GM12875 (cell line): ENCODE data around the gene PTPRC.

Experiments
- H3K4me3 ChIP-seq: one replicate; pipeline ENCODE4 v1.5.1; 2011; ENCODE audit warnings: low read depth, low read length, control low read depth
- CTCF ChIP-seq: IDR thresholded peaks from 2 replicates; pipeline ENCODE4 v1.5.1; 2011; ENCODE audit warnings: low read depth, mild to moderate bottlenecking, control low read depth, inconsistent platforms, low read length, moderate library complexity, borderline replicate concordance; ENCODE audit not compliant: insufficient read depth

Gene PTPRC

GRCh38 chr1:198771563-198772153 is 132.8 kb downstream of the PTPRC start:
- peak; percentile 18; the same call in 1 of the 2 replicates for TF ChIP-seq CTCF
- no peak overlapping the region for H3K4me3 ChIP-seq

- H3K4me3 ChIP-seq = no peak overlapping the region
- TF ChIP-seq CTCF = no peak
These were observed 133.8 kb downstream of the PTPRC start for GRCh38 chr1:198772626-198773025.

GRCh38 chr1:198773030-198773429 is 134.2 kb downstream of the PTPRC start:
- no peak for TF ChIP-seq CTCF
- no peak overlapping the region for H3K4me3 ChIP-seq

GRCh38 chr1:198773523-198773922 is 134.7 kb downstream of the PTPRC start:
- no peak overlapping the region for H3K4me3 ChIP-seq
- TF ChIP-seq CTCF = no peak

GRCh38 chr1:198774421-198774820 is 135.6 kb downstream of the PTPRC start:
- TF ChIP-seq CTCF = no peak
- H3K4me3 ChIP-seq = no peak overlapping the region

- no peak for TF ChIP-seq CTCF
These were observed 136.8 kb downstream of the PTPRC start for GRCh38 chr1:198775606-198776005.

GRCh38 chr1:198776602-198777029 is 137.8 kb downstream of the PTPRC start:
- TF ChIP-seq CTCF = no peak
- no peak overlapping the region for H3K4me3 ChIP-seq

More at GRCh38 chr1:198775606-198776005, 136.8 kb downstream of the PTPRC start:
- H3K4me3 ChIP-seq = no peak overlapping the region
